Lung microvascular endothelial cell (primary cell): Measurements from ENCODE around the gene ROMO1. TPM values are rescaled to one million over a fixed set of nuclear protein-coding genes. Genes with fewer than 3 reads are reported as not detected.

Experiments
- DNase-seq, 2 donors: peaks; one replicate each; pipeline versions ENCODE4 v3.0.0 to v3.0.0-alpha.2; 2010; ENCODE audit warnings: low read depth in 2 of 2
- total RNA-seq: library from RNA; depleted of rRNA; stranded (reverse); fragments of >200 nt; gene quantifications from 2 replicates; pipeline ENCODE4 v1.2.1, GENCODE V29; 2014

The ROMO1 gene
- total RNA-seq, result 284 TPM in 2 replicates

DNA sequence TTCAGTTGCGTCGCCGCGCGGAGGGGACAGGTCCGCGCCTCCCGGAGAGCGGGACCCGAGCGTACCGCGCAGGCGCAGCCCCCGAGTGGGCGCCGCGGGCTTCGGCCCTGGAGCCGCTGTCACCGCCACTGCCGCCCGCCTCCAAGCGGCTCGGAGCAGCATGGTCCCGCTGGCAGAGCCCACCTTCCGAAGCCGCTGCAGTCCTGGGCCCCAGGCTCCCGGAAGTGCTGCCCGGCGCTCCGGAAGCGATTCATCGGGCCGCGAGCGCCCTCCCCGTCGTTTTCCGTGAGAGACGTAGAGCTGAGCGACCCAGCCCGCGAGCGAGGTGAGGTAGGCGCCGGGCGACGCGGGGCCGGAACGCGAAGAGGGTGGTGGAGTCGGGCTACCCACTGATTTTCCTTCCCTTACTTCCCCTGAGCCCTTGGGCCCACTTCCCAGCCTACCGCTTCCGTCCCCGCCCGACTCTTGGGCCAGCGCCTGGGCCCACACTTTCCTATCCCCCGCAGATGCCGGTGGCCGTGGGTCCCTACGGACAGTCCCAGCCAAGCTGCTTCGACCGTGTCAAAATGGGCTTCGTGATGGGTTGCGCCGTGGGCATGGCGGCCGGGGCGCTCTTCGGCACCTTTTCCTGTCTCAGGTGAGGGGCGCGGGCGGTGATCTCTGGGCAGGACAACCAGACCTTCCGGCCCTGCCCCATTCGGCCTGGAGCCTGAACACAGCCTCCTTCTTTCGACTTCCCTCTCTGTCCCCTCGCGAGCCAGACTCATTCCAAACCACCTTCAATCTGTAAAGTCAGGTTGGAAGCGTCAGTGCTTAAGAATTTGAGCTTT, at the start of gene ROMO1, which contains the start of gene NFS1:
TSS of gene ROMO1 (plus strand) at position 279 of the 830 bp plus-strand sequence. CDS start at position 507, 228 bp downstream.
TSS of gene NFS1 (minus strand) at position 226 of the 830 bp plus-strand sequence. CDS start at position 162, 64 bp downstream.
- DNase-seq, result peak; percentile 84 to 93

DNA sequence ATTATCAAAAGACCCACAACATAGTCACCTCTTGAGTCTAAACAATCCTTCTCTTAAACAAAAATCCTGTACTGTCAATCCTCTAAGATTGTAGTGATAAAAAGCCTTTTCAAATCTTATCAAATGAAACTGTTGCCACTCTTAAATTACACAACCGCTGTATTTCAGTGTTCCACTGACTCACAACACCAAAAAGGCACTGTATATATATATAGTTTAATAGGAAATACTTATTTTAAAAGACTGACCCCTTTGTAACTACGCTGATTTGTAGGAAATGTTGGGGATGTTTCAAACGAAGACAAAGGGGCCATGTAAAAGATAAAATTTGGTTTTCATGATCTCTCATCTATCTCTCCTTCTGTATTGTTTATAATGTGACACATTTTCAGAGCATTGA, 48.6 kb upstream of the ROMO1 start:
- DNase-seq, result no peak

DNA sequence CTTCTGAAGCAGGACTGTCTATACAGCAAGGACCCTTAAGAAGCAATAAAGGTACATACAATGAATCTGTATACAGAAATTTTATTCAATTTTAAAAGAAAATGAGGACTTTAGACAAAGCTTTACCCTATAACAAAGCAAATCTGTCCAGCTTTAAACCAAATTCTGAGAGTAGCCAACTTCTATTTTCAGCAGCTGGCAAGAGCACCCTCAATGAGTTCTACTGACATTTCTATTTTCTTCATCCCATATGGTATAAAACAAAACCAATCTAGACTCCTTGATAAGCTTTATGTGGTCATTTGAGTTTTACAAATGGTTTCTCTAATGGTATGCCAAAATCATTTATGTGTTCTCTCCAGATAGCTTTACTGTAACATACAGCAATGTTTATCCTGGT, 47.2 kb upstream of the ROMO1 start:
- DNase-seq, result no peak

DNA sequence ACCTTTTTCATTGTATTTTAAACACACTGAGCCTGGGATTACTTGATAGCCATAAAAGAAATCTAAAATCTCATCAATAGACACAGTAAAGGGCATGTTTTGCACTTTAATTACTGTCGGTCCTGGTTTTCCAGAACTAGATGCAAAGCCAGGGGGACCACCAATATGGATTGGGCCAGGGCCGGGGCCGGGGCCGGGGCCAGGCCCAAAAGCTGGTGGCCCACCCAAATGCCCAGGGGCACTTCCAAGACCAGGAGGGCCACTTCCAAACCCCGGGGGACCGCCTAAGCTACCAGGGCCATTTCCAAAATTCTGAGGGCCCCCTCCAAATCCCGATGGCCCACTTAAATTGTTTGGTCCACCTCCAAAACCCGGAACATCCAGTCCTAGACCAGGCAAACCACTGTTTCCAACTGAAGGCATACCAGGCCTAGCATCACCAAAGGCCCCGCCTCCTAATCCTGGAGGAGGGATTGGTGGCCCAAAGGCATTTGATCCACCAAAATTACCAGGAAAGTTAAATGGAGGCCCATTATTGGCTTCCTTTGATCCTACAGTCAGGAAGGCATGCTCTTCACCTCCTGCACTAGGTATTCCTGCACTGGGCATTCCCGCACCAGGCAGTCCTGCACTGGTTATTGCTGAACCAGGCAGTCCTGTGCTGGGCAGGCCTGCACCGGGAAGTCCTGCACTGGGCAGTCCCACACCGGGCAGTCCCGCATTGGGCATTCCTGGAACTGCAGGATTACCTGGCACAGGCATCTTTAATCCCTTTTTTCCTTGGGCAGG, 46.4 kb upstream of the ROMO1 start:
- DNase-seq, result no peak

DNA sequence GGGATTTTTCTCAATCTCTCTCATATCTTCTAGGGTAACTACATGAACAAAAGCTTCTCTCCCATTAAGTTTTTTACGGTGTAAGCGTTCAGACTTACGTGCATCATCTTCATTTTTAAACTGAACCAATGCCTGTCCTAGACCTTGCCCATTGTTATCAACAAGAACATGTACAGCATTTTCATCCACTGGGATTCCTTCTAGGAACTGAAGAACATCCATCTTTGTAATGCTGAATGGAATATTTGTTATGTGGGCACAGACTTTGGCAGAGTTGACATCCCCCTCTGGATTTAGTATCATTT, 45.8 kb upstream of the ROMO1 start:
- no peak for DNase-seq

DNA sequence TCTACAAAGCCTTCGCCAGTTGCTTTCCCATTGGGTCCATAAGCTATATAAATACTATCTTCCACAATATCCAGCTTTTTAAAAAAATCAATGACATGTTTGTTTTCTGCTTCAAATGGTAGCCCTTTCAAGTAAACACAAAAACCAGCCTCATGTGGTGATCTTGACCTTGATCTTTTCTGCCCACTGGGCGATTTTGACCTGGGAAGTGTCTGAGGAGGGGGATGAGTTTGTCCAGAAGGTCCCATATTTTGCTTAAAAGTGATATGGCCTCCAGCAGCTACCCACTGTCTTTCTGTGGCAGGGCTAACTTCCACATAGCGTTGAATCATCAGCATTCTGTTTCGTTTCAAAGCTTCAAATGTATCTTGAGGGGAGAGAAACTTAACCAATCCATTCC, 45.3 kb upstream of the ROMO1 start:
- no peak for DNase-seq

DNA sequence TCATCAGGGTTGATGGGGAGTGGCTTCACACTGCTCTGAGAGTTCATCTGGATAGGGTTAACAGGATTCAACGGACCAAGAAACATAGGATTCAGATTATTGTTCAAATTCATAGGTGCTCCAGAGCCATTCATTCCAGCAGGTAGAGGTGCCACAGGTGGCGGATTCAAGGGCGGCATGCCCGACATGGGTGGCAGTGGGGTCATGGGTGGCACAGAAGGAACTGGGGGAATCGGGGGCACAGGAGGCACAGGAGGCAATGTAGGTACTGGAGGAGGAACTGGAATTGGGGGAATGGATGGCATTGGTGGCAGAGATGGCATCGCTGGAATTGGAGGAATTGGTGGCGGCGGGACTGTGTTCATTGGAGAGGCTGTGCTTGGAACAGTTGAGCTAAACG, 44.8 kb upstream of the ROMO1 start:
- DNase-seq, result no peak

DNA sequence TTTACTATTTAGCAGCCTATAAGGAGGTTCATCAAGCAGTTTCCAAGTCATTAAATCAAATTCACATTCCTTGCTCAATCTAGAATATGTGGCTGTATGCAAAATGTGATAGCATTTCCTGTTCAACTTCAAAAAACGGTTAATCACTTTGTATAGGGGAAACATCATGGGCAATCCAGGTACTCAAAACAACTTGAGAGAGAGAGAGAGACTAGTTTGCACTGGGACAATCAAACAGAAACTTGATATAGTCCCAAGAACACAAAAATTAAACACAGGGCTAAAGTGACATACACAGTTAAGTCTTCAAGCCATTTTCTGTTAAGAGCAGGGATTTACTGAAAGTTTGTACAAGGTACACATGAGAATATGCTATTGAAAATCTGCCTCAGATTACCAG, 41.9 kb upstream of the ROMO1 start:
- DNase-seq, result no peak

DNA sequence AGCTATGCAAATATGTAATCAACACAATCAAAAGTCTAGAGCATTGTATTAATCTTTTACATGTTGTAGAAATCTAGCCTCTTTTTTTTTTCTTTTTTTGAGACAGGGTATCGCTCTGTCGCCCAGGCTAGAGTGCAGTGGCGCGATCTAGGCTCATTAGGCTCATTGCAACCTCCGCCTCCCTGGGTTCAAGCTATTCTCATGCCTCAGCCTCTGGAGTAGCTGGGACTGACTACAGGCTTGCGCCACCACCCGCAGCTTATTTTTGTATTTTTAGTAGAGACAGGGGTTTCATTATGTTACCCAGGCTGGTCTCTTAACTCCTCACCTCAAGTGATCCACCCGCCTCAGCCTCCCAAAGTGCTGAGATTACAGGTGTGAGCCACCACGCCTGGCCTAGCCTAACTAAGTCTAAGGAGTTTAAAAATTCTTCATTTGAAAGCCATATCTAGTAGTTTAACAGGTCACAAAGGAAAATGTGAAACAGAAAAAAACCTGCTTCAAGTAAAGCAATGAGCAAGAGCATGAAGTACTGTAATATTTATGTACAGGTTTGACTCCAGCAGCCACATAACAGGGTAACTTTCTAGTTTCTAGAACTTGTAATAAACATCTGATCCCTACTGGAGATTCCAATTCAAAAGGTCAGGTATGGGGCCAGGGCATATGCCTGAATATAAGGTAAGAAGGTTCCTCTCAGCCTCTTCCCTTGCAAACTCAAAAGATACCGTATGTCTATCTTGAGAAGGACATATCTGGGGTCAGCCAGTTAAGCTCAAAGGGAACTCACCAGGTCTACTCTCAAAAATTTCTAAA, 38.9 kb upstream of the ROMO1 start:
- DNase-seq, result no peak

DNA sequence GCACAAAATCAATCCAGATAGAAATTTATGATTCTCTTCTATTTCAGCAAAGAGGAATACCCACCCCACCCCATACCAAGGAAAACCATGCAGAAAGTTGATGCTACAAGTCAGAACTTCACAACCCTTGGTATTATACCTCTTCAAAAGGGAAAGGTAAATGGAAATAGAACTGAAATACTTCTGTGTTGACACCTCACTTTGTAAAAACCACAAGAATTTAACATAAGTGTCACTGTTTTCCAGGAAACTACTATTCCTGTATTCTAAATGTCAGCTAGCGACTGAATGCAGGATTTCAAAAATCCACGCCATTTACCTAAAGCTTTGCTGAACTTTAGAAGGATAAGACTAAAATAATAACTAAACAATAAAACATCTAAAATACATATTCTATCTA, 38.2 kb upstream of the ROMO1 start:
- DNase-seq, result peak; percentile 7 to 8

DNA sequence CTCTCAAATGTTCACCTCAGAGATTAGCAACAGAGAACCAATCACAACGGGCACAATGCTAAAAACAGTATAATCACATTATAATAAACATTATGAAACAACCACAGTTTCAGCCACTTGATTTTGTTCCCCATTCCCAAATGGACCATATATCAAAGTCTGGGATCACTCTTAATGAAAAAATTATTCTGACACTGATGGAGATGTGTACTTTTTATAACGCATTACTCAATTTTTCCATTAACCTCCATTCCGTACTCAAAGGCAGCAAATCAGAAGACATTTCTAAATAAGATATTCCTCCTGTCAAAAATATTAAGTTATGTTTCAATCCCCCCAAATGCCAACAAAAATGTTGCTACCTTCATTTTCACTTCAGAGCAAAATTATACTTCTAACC, 37.3 kb upstream of the ROMO1 start:
- DNase-seq, result peak in 1 of 2 donors; percentile 37

DNA sequence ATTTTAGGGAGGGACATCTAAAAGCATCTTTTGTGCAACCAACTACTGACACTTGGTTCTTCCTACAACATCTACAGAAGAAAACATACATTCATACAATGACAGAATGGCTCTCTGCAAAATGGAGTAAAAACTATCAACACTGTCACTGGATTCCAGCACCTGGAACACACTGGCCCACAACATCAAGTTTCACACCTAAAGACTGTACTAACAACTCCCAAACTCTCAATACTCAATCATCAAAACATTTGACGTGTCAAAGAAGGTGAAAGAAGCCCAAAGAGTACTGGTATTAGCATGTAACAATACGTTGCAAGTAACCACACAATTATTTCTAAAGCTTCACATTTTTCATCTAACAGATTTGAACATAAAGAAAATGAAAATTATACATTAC, 36.7 kb upstream of the ROMO1 start:
- DNase-seq, result no peak

DNA sequence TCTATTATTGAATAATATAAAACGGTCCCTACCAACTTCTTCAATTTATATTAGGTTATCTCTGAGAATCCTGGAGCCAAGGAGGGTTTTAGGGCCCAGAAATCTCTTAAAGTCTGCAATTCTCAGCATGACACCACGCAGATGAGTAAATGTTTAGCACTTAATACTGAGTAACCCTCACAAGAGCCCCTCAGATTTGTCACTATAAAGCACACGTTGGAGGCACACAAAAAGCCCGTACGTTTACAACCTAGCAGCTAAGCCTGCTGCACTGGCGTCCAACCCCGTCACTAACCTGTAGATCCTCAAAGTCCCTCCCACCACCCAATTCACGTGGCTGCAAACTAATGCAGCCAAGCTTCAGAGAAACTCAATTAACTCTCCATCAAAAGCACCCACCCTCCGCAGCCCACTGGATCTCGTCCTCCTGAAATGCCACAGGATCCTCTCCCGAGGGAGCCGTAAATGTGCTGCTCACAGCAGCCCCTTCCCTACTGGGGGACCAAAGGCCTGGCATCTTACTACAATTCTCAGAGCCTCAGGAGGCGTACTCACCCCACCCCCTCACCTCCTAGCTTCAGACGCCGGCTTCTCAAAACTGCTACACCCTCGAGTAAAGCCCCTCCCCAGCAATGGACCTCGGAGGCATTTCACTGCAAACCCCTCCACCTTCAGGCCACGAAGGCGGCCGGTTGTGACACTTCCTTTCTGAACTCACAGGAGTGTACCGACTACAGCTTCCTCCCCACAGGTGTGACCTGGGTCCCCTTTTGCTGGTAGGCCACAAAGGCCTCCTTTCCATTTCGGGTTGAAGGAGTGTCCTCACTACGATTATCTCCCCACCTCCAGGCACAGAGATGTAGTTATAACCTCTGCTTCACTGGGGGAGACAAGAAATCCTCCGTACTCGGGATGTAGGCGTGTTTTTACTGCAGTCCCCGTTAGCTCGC, 35.4 kb upstream of the ROMO1 start:
- DNase-seq, result peak; percentile 39 to 56

DNA sequence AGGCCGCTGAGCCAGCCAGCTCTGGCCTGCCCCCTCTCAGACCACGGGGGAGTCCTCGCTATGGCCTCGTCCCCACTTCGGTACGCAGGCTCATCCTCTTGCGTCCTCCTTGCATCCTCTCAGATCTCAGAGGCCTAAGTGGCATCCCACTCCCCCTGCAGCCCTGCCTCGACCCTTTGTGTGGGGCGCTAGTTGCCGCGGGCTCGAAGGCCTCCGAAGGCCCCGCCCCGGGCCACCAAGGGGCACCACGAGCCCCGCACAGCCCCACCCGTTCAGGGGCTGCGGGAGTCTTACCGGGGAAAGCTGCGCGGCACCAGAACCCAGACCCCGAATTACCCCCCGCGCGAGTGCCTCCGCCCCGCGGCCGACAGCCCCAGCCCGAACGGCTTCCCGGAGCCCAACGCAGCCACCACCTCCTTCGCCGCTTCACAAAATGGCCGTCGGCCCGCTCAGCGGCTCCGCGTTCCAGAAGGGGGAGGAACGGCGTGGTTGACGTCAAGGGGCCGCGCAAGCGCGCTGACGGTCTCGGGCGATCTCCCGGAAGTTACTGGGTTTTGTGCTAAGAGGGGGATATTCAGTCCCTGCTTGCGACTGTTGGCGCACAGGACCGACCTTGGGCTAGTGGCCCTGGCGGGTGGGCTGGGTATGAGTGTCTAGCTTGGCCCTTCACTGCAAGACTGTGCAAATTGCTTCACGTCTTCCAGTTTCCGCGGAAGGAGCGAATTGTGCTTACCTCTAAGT, 34.6 kb upstream of the ROMO1 start, which contains the start of the genes CPNE1 and RBM12:
TSS of gene CPNE1 (minus strand) at position 435 of the 741 bp plus-strand sequence. CDS start 31,977 bp downstream, outside the sequence.
TSS of gene RBM12 (minus strand) at position 435 of the 741 bp plus-strand sequence. CDS start 9,578 bp downstream, outside the sequence.
- DNase-seq, result peak; percentile 94 to 96

DNA sequence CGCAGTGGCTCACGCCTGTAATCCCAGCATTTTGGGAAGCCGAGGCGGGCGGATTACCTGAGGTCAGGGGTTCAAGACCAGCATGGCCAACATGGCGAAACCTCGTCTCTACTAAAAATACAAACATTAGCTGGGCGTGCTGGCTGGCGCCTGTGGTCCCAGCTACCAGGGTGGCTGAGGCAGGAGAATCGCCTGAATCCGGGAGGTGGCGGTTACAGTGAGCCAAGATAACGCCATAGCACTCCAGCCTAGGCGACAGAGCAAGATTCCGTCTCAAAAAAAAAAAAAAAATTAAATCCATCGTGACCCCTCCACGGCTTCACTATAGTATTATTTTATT, 33.3 kb upstream of the ROMO1 start:
- no peak for DNase-seq

DNA sequence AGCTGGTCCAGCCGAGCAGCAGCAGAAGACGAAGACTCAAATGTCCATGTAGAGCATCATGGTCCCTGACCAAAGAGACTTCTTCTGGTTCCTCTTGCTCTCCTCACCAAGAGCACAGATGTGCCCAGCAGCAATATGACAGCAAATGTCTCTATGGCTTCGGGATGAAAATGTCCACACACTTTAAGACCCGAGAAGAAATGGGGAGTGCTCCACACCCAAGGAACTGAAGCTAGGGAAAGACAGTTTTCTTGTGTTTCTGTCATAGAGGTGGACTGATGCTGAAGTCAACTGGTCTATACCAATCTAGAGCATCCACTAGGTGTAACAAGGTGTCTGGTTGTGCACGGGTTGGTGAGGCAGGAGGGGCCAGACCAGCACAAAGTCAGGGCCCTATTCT, 30.0 kb upstream of the ROMO1 start:
- no peak for DNase-seq

DNA sequence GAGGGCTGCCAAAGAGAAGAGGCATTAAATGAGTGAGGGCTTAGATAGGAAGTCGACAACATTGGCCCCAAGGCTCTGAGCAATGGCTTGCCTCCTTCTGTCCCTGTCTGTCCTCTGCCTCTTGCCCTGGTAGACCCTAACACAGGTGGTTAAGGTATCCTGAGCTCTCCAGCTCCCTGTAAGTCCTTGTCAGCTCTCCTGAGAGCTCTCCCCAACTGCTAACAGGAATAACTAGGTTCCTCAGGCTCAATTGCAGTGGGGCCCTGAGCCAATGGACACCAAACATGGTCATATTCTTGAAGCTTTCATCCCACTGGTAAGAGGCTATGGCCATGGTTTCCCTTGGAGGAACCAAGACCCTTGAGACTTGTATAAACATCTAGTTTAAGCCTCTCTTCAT, 29.5 kb upstream of the ROMO1 start:
- DNase-seq, result no peak

DNA sequence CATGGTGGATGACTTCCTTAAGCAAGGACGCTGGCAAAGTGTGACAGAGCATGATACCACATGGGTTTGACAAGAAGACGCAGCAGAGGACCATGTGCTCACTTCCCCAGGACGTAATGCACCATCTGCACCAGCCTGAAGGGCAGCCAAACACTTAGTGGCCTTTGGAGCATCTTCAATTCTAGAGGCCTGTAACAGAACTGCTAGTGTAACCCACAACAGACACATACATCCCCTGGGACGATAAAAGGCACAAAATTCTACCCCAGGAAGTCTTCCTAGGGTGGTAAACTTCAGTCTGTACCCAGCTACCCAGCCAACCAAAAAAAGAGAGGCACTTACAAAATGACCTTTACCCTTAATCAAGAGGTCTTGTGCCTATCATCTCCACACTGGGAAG, 25.3 kb upstream of the ROMO1 start:
- DNase-seq, result no peak

DNA sequence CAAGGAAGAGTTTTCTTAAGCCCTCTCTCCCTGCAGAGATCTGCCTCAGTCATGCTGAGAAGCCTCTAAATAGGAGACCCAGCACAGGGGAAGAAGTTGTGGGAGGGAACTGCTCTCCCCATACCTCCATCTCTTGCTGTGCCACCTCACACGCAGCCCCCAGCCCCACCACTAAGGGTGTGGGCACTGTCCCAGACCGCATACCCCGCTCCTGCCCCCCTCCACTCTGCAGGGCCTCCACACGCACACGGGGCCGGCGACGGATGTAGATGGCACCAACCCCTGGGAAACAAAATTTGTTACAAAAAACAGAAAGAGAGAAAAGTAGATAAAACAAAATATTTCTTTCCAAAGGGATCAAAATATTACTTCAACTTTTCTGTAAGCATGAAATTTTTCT, 24.3 kb upstream of the ROMO1 start:
- DNase-seq, result no peak
